GM19351 (cell line): ENCODE data around the gene PSMA4.
"Not testable (repeated sequence)": the region's sequence is repeated elsewhere in the genome, so short reads cannot be mapped to it uniquely, and the experiment has no call there.

Source experiments
- ATAC-seq: cut with Tn5 transposase; IDR thresholded peaks from one replicate; pipeline ENCODE4 v1.9.1; 2021; ENCODE audit warnings: mild to moderate bottlenecking, moderate library complexity; ENCODE audit not compliant: unreplicated experiment

Gene PSMA4

GRCh38 chr15:78550815-78551214 lies 10.6 kb downstream of the PSMA4 start:
- ATAC-seq: no peak

- no peak for ATAC-seq
Observed at GRCh38 chr15:78551902-78552301, 11.7 kb downstream of the PSMA4 start.

- no peak for ATAC-seq
Observed at GRCh38 chr15:78552597-78552996, 12.4 kb downstream of the PSMA4 start.

GRCh38 chr15:78560201-78560600 lies 20.0 kb downstream of the PSMA4 start:
- ATAC-seq: not testable (repeated sequence)

GRCh38 chr15:78561490-78561889 lies 21.2 kb downstream of the PSMA4 start:
- ATAC-seq: no peak

GRCh38 chr15:78563092-78563491 lies 22.8 kb downstream of the PSMA4 start:
- no peak for ATAC-seq

GRCh38 chr15:78564743-78565096 lies 24.5 kb downstream of the PSMA4 start:
- peak; percentile 8 for ATAC-seq

- peak; percentile 64 for ATAC-seq
Observed at GRCh38 chr15:78565097-78565950, 25.1 kb downstream of the PSMA4 start, which contains the start of gene CHRNA5. Gene CHRNA5 (plus strand): TSS chr15:78565520. CDS start chr15:78565720, 200 bp downstream.

- peak; percentile 34 for ATAC-seq
Observed at GRCh38 chr15:78565951-78566774, 25.9 kb downstream of the PSMA4 start.

GRCh38 chr15:78567531-78567930 lies 27.3 kb downstream of the PSMA4 start:
- ATAC-seq: no peak

- no peak for ATAC-seq
Observed at GRCh38 chr15:78570710-78571109, 30.5 kb downstream of the PSMA4 start.

GRCh38 chr15:78571382-78571781 lies 31.1 kb downstream of the PSMA4 start:
- ATAC-seq: no peak

GRCh38 chr15:78573416-78573815 lies 33.2 kb downstream of the PSMA4 start:
- ATAC-seq: no peak

GRCh38 chr15:78574944-78575343 lies 34.7 kb downstream of the PSMA4 start:
- ATAC-seq: no peak

GRCh38 chr15:78597583-78597982 lies 57.3 kb downstream of the PSMA4 start:
- ATAC-seq: no peak

- no peak for ATAC-seq
Observed at GRCh38 chr15:78598348-78598747, 58.1 kb downstream of the PSMA4 start.

- no peak for ATAC-seq
Observed at GRCh38 chr15:78599189-78599588, 58.9 kb downstream of the PSMA4 start.
